Measurements from ENCODE around the gene MGAT5.

MGAT5 gene

GRCh38 chr2:134362152-134362668, 108.3 kb downstream of the MGAT5 start:
- Histone ChIP-seq H3K27me3 (ENCODE audit: insufficient read depth, low read depth) (no peaks in the 10 kb centered on the region), H3K79me2 (ENCODE audit: insufficient read depth, low read depth) (no peaks in the 10 kb centered on the region), H3K27ac (no peak overlapping the region), H3K4me3 (IDR thresholded peaks at IDR 0.05; ENCODE audit: insufficient read depth, low read depth, low read length) (no peak overlapping the region), H3K4me2 (no peak overlapping the region), H3K4me1 (ENCODE audit: low read depth, poor library complexity, severe bottlenecking) (peaks cover 22% of the 10 kb centered on the region), H3K36me3 (ENCODE audit: insufficient read depth) (no peaks in the 10 kb centered on the region), H4K20me1 (ENCODE audit: insufficient read depth) (no peaks in the 10 kb centered on the region), H3K9ac (no peak overlapping the region), H2AFZ (ENCODE audit: low read depth) (no peak overlapping the region)
- no peak for TF ChIP-seq CTCF (conservative IDR thresholded peaks at IDR 0.05; ENCODE audit: low read depth, low read length)

- no peak overlapping the region for H3K27ac ChIP-seq
- TF ChIP-seq CTCF (conservative IDR thresholded peaks at IDR 0.05; ENCODE audit: low read depth, low read length) = no peak
- H3K36me3 ChIP-seq (ENCODE audit: insufficient read depth) = no peaks in the 10 kb centered on the region
- no peak overlapping the region for H3K4me3 ChIP-seq (IDR thresholded peaks at IDR 0.05; ENCODE audit: insufficient read depth, low read depth, low read length)
- no peaks in the 10 kb centered on the region for H4K20me1 ChIP-seq (ENCODE audit: insufficient read depth)
- H3K4me1 ChIP-seq (ENCODE audit: low read depth, poor library complexity, severe bottlenecking) = peaks cover 28% of the 10 kb centered on the region
- H3K79me2 ChIP-seq (ENCODE audit: insufficient read depth, low read depth) = no peaks in the 10 kb centered on the region
- no peak overlapping the region for H2AFZ ChIP-seq (ENCODE audit: low read depth)
- H3K9ac ChIP-seq = no peak overlapping the region
- no peaks in the 10 kb centered on the region for H3K27me3 ChIP-seq (ENCODE audit: insufficient read depth, low read depth)
- H3K4me2 ChIP-seq = no peak overlapping the region
These were observed 108.9 kb downstream of the MGAT5 start for GRCh38 chr2:134362740-134363139.

GRCh38 chr2:134365356-134365755, 111.5 kb downstream of the MGAT5 start:
- no peaks in the 10 kb centered on the region for H3K36me3 ChIP-seq (ENCODE audit: insufficient read depth)

GRCh38 chr2:134366359-134366758, 112.5 kb downstream of the MGAT5 start:
- peaks cover 26% of the 10 kb centered on the region for H3K4me1 ChIP-seq (ENCODE audit: low read depth, poor library complexity, severe bottlenecking)
- no peak overlapping the region for H3K9ac ChIP-seq
- H3K27ac ChIP-seq = no peak overlapping the region

More at GRCh38 chr2:134365356-134365755, 111.5 kb downstream of the MGAT5 start:
- no peaks in the 10 kb centered on the region for H3K79me2 ChIP-seq (ENCODE audit: insufficient read depth, low read depth)
- no peak overlapping the region for H3K4me2 ChIP-seq
- no peak overlapping the region for H2AFZ ChIP-seq (ENCODE audit: low read depth)
- no peaks in the 10 kb centered on the region for H3K27me3 ChIP-seq (ENCODE audit: insufficient read depth, low read depth)
- no peaks in the 10 kb centered on the region for H4K20me1 ChIP-seq (ENCODE audit: insufficient read depth)
- no peak overlapping the region for H3K27ac ChIP-seq
- no peak overlapping the region for H3K9ac ChIP-seq
- no peak overlapping the region for H3K4me3 ChIP-seq (IDR thresholded peaks at IDR 0.05; ENCODE audit: insufficient read depth, low read depth, low read length)
- TF ChIP-seq CTCF (conservative IDR thresholded peaks at IDR 0.05; ENCODE audit: low read depth, low read length) = no peak
- H3K4me1 ChIP-seq (ENCODE audit: low read depth, poor library complexity, severe bottlenecking) = peaks cover 34% of the 10 kb centered on the region

More at GRCh38 chr2:134366359-134366758, 112.5 kb downstream of the MGAT5 start:
- H4K20me1 ChIP-seq (ENCODE audit: insufficient read depth) = no peaks in the 10 kb centered on the region
- no peaks in the 10 kb centered on the region for H3K79me2 ChIP-seq (ENCODE audit: insufficient read depth, low read depth)
- no peak overlapping the region for H3K4me3 ChIP-seq (IDR thresholded peaks at IDR 0.05; ENCODE audit: insufficient read depth, low read depth, low read length)
- H3K27me3 ChIP-seq (ENCODE audit: insufficient read depth, low read depth) = no peaks in the 10 kb centered on the region
- TF ChIP-seq CTCF (conservative IDR thresholded peaks at IDR 0.05; ENCODE audit: low read depth, low read length) = no peak
- no peak overlapping the region for H2AFZ ChIP-seq (ENCODE audit: low read depth)
- H3K36me3 ChIP-seq (ENCODE audit: insufficient read depth) = no peaks in the 10 kb centered on the region
- no peak overlapping the region for H3K4me2 ChIP-seq
